HTERT RPE-1 (cell line): ENCODE data around the gene BPHL.
"Not testable (repeated sequence)": the region's sequence is repeated elsewhere in the genome, so short reads cannot be mapped to it uniquely, and the experiment has no call there.

Experiments
- in situ Hi-C: fragments of 300-500 bp; cut with MboI; formaldehyde crosslinking; loops from 4 replicates; pipeline ENCODE4 v1.14.3; 2020; ENCODE audit warnings: low sequenced_read_pairs

BPHL gene

GRCh38 chr6:3155416-3155815 is 36.9 kb downstream of the BPHL start:
- in situ Hi-C loops, result not testable (repeated sequence)

DNA sequence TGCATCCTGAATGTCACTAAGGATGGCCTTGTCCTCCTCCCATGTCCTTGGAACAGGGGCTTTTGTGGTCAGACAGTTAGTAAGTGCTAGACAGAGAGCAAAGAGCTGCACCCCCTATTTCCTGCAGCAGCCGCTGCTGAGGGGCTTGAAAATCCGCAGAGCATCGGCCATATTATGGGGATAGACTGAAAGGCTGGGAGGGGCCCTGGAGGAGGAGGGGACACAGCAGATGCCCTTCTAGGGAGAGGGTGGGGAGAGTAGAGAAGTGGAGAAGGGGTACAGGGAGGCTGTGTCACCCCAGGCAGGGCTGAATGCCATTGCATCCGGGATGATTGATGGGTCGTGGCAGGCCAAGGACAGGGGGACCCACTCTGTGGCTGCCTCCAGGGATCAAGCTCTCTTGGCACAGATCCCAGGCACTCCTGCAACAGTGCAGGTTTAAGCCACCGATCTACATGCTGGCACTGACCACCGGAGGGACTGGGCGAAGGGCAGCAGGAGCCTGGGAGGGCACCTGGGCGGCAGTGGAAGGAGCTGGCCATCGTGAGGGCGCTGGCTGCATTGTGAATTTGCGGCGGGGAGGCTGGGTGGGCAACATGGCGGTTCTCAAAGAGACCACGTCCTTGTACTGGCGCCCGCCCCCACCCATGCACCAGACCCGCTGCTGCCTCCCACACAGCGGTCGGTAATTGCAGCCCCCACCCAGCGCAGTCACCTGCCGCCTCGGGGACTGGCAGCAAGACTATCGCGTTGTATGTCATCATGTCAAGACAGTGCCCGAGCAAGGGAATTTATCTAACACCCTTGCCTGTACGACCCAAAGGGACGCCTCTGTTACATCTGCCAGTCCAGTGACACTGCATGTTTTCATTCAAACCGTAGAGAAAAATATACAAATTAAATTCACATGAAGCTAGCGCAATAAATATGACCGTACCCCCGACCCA is 37.9 kb downstream of the BPHL start:
- in situ Hi-C loops, result not testable (repeated sequence)

- in situ Hi-C loops, result no loop called here
Observed at GRCh38 chr6:3157131-3157933, 38.8 kb downstream of the BPHL start, which contains the start of gene TUBB2A. Gene TUBB2A, minus strand, starts transcription at chr6:3157544. Its CDS starts 81 bp downstream, at chr6:3157463.

DNA sequence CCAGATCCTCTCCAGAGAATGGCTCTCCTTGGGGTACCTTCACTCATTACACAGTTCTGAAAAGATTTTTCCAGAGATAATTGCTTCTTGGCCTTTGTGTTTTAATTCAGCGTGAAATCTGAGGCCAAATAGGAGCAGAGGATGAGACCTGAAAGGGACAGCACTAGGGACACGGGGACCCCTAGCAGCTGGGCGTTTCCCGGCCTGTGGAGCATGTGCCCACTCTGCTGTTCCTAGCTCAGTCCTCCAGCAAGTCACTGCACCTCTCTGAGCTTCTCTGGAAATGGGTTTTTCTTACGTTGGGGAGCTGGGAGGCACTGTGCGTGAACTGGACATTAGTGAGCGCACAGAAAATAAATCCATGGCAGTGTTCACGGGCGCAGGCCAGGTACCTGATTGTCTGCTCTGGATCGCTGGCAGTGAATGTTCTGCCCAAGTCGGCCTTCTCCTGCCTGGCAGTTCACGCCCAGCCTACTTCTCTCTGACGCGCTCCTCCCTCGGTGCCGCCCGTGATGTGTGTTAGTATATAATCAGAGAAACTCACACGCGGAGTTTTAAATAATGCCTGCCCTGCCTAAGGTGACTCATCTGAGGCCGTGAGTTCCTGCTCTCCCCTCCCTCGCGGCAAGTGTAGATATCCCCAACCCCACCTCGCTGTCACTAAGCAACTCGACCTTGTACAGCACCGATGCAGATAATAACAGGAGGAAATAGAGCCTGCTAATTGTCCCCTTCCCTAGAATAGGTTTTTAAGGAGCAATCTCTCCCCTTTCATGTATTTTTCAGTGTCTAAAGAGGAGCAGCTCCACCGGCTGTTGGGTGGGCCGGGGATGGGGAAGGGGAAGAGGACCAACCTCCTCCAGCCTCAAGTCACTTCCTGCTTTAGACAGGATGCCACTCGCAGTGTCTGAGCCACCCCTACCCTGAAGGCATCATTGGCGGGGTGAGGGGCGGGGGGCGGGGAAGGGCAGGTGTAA is 41.6 kb downstream of the BPHL start:
- in situ Hi-C loops, result no loop called here

GRCh38 chr6:3162067-3162497 is 43.6 kb downstream of the BPHL start:
- in situ Hi-C loops, result no loop called here

DNA sequence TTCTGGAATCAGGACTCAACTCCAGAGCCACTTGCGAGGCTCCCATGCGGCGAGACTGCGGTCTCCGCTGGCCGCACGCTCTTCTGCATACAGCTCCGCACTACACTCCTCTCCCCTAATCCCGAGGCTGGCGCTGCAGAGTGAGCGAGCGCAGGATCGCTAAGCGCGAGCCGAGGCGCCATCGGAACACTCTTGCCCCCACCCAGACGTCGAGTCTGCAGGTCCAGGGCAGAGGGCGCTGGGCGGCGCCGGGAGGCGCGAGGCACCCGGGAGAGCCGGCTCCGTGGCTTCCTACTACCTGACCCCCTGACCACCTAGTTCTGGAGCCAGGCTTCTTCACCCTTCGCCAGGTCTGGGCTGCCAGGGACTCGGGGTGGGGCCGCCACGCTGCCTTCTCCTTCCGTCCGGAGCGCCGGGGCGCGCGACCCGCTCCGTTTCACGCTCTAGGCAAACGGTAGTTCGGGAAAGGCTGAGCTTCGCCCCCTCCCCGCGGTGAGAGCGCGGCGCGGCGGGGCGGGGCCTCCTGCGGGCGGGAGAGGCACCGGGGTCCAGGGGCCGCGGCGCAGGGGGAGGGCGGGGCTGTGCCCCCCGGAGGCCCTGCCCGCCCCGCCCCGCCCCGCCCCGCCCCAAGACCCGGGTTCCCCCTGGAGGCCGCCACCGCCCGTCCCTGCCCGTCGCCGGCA is 44.2 kb downstream of the BPHL start:
- in situ Hi-C loops, result no loop called here

GRCh38 chr6:3163248-3163594 is 44.7 kb downstream of the BPHL start:
- in situ Hi-C loops, result no loop called here

- in situ Hi-C loops, result no loop called here
Observed at GRCh38 chr6:3164388-3164787, 45.9 kb downstream of the BPHL start.

GRCh38 chr6:3165631-3166534 is 47.4 kb downstream of the BPHL start:
- in situ Hi-C loops, result no loop called here

DNA sequence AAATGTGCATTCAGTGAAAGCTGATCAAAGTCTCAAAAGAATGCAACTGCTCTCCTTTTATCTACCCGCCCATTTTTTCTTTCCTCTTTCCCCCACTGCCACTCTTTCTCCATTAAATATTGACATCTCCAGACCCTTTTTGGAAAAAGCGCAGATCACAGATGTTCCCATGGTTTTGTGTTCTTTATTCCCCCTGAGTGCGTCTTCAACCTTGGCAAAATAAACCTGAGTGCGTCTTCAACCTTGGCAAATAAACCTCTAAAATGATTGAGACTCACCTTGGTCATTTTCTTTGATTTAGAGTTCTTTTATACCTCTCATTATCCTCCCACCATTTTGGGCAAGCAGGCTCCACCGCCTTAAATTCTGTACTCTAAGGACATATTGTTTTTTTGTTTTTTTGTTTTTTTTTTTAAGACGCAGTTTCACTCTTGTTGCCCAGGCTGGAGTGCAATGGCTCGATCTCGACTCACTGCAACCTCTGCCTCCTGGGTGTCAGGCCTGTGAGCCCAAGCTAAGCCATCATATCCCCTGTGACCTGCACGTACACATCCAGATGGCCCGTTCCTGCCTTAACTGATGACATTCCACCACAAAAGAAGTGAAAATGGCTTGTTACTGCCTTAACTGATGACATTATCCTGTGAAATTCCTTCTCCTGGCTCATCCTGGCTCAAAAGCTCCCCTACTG is 48.2 kb downstream of the BPHL start:
- in situ Hi-C loops, result not testable (repeated sequence)

DNA sequence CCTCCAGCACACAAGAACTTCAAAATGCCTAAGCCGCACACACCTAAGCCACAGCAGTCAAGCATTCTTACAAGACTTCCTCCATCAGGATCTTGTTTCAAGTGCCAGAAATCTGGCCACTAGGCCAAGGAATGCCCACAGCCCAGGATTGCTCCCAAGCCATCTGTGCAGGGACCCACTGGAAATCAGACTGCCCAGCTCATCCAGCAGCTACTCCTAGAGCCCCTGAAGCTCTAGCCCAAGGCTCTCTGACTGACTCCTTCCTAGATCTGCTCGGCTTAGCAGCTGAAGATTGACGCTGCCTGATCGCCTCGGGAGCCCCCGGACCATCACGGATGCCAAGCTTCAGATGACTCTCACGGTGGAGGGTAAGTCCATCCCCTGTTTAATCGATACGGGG is 49.5 kb downstream of the BPHL start:
- in situ Hi-C loops, result not testable (repeated sequence)

GRCh38 chr6:3170676-3171075 is 52.2 kb downstream of the BPHL start:
- in situ Hi-C loops, result not testable (repeated sequence)

- in situ Hi-C loops, result not testable (repeated sequence)
Observed at GRCh38 chr6:3171313-3172175, 53.0 kb downstream of the BPHL start.

DNA sequence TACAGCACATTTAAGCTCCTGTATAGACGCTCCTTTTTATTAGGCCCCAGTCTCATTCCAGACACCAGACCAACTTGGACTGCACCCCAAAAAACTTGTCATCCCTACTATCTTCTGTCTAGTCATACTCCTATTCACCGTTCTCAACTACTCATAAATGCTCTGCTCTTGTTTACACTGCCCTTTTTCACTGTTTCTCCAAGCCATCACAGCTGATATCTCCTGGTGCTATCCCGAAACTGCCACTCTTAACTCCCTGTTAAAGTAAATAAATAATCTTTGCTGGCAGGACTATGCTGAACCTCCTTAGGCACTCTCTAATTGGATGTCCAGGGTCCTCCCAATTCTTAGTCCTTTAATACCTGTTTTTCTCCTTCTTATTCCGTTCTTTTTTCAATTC is 54.3 kb downstream of the BPHL start:
- in situ Hi-C loops, result not testable (repeated sequence)

DNA sequence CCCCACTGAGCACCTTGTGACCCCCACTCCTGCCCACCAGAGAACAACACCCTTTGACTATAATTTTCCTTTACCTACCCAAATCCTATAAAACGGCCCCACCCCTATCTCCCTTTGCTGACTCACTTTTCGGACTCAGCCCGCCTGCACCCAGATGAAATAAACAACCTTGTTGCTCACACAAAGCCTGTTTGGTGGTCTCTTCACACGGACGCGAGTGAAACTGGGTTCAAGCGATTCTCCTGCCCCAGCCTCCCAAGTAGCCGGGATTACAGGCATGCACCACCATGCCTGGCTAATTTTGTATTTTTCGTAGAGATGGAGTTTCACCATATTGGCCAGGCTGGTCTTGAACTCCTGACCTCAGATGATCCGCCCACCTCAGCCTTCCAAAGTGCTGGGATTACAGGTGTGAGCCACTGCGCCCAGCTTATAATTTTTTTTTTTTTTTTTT is 55.2 kb downstream of the BPHL start:
- in situ Hi-C loops, result not testable (repeated sequence)

DNA sequence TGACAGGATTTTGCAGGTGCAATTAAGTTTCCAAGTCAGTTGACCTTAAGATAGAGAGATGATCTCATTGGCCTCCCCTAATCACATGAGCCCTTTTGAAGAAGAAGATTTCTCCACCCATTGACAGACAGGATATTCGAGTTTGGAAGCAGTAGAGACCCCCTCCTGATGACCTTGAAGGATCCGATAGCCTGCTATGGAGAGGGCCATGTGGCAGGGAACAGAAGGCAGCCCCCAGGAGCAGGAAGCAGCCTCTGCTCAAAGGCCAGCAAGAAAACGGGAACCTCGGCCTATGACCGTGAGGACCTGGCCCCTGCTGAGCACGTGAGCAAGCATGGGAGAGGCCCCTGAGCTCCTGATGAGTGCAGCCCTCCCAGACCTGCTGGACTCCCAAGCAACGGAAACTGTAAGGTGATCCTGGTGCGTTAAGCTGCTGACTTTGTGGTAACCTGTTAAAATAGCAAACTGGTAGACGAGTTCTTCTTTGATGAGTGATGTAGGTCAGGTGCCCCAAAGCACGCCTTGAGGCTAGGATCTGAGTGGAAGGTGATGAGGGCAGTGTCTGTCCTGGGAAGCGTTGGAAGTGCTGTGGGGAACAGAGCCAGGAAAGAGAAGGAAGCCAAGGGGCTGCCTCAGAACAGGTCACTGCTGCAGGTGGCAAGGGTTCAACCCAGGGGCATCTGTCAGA is 57.3 kb downstream of the BPHL start:
- in situ Hi-C loops, result no loop called here
